ENCODE results near the gene IRS2. TPM values are rescaled to one million over a fixed set of nuclear protein-coding genes. Genes with fewer than 3 reads are reported as not detected.

IRS2 gene
- total and polyA plus RNA-seq, 2 experiments from 2014 or later: 3.0 to 12.6 TPM

- Histone ChIP-seq H3K27me3 (no peaks in the 10 kb centered on the region), H3K9me3 (ENCODE audit: low read depth) (no peaks in the 10 kb centered on the region), H3K4me3 (no peak overlapping the region), H3K27ac (no peak overlapping the region), H3K36me3 (no peaks in the 10 kb centered on the region), H3K4me1 (ENCODE audit: low read depth) (peaks cover 24% of the 10 kb centered on the region)
- DNase-seq (ENCODE audit: low read depth in 1 of 2, low spot score in 1 of 2): no peak
- TF ChIP-seq, protein P1, sequence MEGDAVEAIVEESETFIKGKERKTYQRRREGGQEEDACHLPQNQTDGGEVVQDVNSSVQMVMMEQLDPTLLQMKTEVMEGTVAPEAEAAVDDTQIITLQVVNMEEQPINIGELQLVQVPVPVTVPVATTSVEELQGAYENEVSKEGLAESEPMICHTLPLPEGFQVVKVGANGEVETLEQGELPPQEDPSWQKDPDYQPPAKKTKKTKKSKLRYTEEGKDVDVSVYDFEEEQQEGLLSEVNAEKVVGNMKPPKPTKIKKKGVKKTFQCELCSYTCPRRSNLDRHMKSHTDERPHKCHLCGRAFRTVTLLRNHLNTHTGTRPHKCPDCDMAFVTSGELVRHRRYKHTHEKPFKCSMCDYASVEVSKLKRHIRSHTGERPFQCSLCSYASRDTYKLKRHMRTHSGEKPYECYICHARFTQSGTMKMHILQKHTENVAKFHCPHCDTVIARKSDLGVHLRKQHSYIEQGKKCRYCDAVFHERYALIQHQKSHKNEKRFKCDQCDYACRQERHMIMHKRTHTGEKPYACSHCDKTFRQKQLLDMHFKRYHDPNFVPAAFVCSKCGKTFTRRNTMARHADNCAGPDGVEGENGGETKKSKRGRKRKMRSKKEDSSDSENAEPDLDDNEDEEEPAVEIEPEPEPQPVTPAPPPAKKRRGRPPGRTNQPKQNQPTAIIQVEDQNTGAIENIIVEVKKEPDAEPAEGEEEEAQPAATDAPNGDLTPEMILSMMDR (IDR thresholded peaks at IDR 0.05; ENCODE audit: low read depth, low read length): no peak
Measured at GRCh38 chr13:109776575-109776974, 9.8 kb downstream of the IRS2 start.

GRCh38 chr13:109773786-109774185 is 12.6 kb downstream of the IRS2 start:
- H3K36me3 ChIP-seq: no peaks in the 10 kb centered on the region

DNA sequence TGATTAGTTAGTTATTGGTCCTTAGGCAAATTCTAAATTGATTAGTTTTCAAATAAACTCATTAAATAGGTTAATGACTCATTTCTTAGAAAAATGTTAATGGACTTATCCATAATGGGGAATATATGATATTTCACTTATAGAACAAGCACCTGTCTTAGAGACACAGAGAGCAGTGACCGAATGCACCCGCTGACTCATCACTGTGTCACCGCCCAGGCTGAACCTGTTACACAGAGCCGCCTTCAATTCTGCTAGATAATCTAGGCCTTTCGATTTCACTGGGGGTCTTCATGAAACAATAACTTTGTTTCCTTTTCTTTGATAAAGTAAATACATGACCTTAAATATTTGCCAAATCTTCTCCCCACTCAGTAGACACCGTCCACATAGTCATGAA is 13.1 kb downstream of the IRS2 start:
- no peak overlapping the region for H3K27ac ChIP-seq
- peaks cover 12% of the 10 kb centered on the region for H3K4me1 ChIP-seq (ENCODE audit: low read depth)
- no peak for DNase-seq (ENCODE audit: low read depth in 1 of 2, low spot score in 1 of 2)
- no peaks in the 10 kb centered on the region for H3K27me3 ChIP-seq
- TF ChIP-seq, protein P1 (IDR thresholded peaks at IDR 0.05; ENCODE audit: low read depth, low read length): no peak
- no peaks in the 10 kb centered on the region for H3K36me3 ChIP-seq
- H3K9me3 ChIP-seq (ENCODE audit: low read depth): no peaks in the 10 kb centered on the region
- no peak overlapping the region for H3K4me3 ChIP-seq

More at GRCh38 chr13:109773786-109774185, 12.6 kb downstream of the IRS2 start:
- H3K9me3 ChIP-seq (ENCODE audit: low read depth): no peaks in the 10 kb centered on the region
- no peak for DNase-seq (ENCODE audit: low read depth in 1 of 2, low spot score in 1 of 2)
- H3K27me3 ChIP-seq: no peaks in the 10 kb centered on the region
- H3K4me1 ChIP-seq (ENCODE audit: low read depth): peaks cover 15% of the 10 kb centered on the region
- no peak overlapping the region for H3K4me3 ChIP-seq
- H3K27ac ChIP-seq: no peak overlapping the region
- TF ChIP-seq, protein P1 (IDR thresholded peaks at IDR 0.05; ENCODE audit: low read depth, low read length): no peak

- peaks cover 8% of the 10 kb centered on the region for H3K4me1 ChIP-seq (ENCODE audit: low read depth)
- H3K9me3 ChIP-seq (ENCODE audit: low read depth): no peaks in the 10 kb centered on the region
- no peak overlapping the region for H3K4me3 ChIP-seq
- no peaks in the 10 kb centered on the region for H3K36me3 ChIP-seq
- no peaks in the 10 kb centered on the region for H3K27me3 ChIP-seq
- TF ChIP-seq, protein P1 (IDR thresholded peaks at IDR 0.05; ENCODE audit: low read depth, low read length): no peak
- no peak overlapping the region for H3K27ac ChIP-seq
- DNase-seq (ENCODE audit: low read depth in 1 of 2, low spot score in 1 of 2): no peak
Measured at GRCh38 chr13:109771926-109772325, 14.5 kb downstream of the IRS2 start.

DNA sequence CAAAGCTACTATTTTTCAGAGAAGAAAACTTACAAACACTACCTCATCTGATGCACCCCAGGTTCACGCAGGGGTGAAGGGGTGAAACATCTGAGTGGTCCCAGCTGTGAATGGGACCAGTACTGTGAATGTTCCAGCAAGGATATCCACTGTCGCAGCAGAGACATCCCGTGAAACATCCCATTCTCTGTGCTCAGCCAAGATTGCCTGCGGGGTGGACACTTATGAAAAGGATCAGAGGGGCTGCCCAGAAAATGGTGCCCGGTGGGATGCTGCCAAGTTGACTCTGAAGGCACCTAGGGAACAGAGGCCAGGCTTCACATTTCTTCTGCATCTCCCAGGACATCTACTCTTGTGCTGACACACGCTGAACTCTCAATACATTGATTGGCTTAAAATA is 15.9 kb downstream of the IRS2 start:
- H3K27ac ChIP-seq: no peak overlapping the region
- TF ChIP-seq, protein P1 (IDR thresholded peaks at IDR 0.05; ENCODE audit: low read depth, low read length): no peak

GRCh38 chr13:109769921-109770320 is 16.5 kb downstream of the IRS2 start:
- TF ChIP-seq, protein P1 (IDR thresholded peaks at IDR 0.05; ENCODE audit: low read depth, low read length): no peak
- no peaks in the 10 kb centered on the region for H3K36me3 ChIP-seq
- DNase-seq (ENCODE audit: low read depth in 1 of 2, low spot score in 1 of 2): no peak

More for the DNA sequence above, 15.9 kb downstream of the IRS2 start:
- Histone ChIP-seq H3K27me3 (no peaks in the 10 kb centered on the region), H3K4me1 (ENCODE audit: low read depth) (no peaks in the 10 kb centered on the region), H3K9me3 (ENCODE audit: low read depth) (no peaks in the 10 kb centered on the region), H3K36me3 (no peaks in the 10 kb centered on the region), H3K4me3 (no peak overlapping the region)
- DNase-seq (ENCODE audit: low read depth in 1 of 2, low spot score in 1 of 2): no peak

More at GRCh38 chr13:109769921-109770320, 16.5 kb downstream of the IRS2 start:
- Histone ChIP-seq H3K27me3 (no peaks in the 10 kb centered on the region), H3K4me3 (no peak overlapping the region), H3K9me3 (ENCODE audit: low read depth) (no peaks in the 10 kb centered on the region), H3K27ac (no peak overlapping the region), H3K4me1 (ENCODE audit: low read depth) (no peaks in the 10 kb centered on the region)

All from cardiac muscle cell (in vitro differentiated cells and primary cell).